GM21381 (cell line): ENCODE measurements around the gene AQP11.
"Not testable (repeated sequence)": the region's sequence is repeated elsewhere in the genome, so short reads cannot be mapped to it uniquely, and the experiment has no call there.

ENCODE experiments used
- ATAC-seq: cut with Tn5 transposase; IDR thresholded peaks from one replicate; pipeline ENCODE4 v1.9.1; 2021; ENCODE audit warnings: mild to moderate bottlenecking, moderate library complexity; ENCODE audit not compliant: unreplicated experiment

AQP11 gene

DNA sequence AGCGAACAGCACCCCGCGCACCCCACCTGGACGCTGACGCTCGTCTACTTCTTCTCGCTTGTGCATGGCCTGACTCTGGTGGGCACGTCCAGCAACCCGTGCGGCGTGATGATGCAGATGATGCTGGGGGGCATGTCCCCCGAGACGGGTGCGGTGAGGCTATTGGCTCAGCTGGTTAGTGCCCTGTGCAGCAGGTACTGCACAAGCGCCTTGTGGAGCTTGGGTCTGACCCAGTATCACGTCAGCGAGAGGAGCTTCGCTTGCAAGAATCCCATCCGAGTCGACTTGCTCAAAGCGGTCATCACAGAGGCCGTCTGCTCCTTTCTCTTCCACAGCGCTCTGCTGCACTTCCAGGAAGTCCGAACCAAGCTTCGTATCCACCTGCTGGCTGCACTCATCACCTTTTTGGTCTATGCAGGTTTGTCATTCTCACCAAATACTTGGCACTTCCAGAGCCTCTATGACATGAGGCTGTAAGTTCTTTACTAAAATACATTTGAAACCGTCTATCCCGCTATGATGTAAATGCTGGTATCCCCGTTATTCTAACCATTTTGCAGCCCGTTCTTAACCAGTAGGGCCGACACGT is 535 bp downstream of the AQP11 start:
- no peak for ATAC-seq

DNA sequence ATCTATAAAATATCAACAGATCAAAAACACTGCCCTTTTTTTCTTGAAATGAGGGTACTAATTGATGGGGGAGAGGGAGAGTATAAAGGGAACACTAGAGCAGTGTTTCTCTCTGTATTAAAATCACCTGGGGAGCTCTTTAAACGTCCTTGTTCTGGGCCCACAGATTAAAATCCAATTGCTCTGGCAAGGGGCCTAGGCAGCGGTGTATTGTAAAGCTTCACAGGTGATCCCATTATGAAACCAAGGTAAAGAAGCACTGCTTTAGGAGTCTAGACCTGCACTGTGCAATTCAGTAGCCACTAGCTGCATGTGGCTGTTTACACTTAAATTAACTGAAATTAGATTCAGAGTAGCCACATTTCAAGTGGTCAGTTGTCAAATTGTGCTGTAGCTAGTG is 3.0 kb downstream of the AQP11 start:
- no peak for ATAC-seq

DNA sequence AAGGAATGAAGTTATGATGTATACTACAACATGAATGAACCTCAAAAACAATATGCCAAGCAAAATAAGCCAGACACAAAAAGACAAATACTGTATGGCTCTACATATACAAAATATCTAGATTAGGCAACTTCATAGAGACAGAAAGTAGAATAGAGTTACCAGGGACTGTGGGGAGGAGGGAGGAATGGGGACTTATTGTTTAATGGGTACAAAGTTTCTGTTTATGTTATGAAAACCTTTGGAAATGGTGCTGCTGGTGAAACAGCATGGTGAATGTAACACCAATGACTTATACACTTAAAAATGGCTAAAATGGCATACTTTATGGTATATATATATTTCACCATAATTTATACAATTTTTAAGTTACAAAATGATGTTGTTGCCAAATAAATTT is 4.1 kb downstream of the AQP11 start:
- no peak for ATAC-seq

DNA sequence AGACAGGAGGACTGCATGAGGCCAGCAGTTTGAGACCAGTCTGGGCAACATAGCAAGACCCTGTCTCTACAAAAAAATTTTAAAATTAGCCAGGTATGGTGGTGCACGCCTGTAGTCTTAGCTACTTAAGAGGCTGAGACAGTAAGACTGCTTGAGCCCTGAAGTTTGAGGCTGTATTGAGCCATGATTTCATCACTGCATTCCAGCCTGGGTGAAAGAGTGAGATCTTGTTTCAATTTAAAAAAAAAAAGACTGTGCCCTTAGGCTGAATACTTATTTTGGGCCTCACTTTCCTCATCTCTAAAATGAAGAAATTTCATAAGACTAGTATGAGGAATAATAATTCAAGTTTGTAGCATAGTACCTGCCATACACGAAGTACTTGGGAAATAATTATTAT is 6.9 kb downstream of the AQP11 start:
- no peak for ATAC-seq

DNA sequence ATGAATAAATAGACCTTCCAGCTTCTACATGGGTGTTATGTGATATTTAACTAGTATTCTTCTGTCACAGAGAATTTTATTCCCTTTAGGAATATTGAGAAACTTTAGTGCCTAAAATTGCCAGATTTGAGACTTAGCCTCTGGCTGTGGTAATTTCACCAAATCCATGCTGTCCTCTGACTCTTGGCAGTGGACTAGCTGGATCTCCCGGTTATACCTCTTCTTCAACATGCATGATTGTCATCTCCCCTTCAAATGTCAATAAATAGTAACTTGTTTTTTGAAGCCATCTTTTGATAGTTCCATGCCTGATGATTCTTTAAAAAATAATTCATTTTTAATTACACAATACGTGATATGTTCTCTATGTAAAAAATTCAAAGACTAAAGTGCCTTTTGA is 8.4 kb downstream of the AQP11 start:
- no peak for ATAC-seq

DNA sequence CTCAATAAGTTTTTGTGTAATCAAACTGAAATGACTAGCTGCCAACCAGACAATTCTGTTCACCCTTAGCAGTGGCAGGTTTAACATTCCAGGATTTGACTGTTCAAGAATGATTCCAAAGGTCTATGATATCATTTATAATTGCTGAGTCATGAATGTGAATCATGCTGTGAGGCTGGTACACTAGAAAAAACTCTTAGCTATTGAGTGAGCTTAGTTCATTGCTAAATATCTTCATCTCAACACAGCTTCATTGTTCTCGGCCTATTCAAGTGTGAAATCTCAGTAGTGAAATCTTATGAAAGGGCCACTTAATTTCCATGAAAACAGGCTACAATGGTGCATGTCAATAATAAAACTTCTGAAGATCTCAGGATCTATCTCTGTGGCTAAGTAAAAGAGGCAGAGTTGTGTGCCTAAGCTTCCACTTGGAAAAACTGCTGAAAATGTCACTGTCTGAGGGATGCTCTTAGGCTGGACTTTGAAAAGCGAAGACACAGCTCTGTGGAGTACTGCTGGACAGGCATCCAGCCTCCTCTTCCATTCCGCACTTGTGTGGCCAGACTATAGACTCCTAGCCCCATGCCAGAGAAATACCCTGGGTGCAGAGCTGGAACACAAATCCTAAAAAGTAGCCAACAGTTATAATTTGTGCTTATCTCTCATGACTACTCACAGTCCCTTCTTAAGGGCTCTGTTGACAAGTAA is 12.8 kb downstream of the AQP11 start:
- ATAC-seq = no peak

DNA sequence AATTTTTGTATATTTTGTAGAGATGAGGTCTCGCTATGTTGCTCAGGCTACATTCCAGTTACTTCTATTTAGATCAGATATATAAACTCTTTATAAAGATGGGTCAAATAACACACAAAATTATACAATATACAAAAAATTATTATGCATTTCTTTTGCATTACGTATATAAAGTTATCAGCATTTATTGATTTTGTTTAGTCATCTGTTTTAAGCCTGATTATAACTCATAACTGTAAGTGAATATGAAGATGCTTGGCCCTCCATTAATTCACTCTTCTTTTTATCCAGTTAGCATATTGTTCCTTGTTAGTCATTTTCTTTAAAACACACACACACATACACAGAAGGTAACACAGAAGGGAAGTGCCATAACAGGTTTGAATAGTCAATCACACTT is 14.5 kb downstream of the AQP11 start:
- ATAC-seq = no peak

DNA sequence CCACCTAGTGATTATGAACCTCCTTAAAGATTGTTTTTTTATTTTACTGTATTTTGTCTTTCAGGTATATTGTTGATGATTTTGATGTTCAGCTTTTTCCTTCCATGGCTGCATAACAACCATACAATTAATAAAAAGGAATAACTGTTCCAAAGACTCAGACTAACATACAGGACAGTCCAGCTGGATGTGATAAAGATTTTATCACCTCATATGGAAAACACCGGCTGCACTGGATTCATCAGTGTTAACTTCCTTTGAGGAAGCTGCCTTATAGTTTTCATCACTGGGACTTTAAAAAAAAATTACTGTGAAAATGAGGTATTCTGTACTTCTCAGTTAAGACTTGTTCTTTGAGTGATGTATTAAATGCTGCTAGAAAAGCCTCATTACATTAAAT is 19.5 kb downstream of the AQP11 start:
- no peak for ATAC-seq

DNA sequence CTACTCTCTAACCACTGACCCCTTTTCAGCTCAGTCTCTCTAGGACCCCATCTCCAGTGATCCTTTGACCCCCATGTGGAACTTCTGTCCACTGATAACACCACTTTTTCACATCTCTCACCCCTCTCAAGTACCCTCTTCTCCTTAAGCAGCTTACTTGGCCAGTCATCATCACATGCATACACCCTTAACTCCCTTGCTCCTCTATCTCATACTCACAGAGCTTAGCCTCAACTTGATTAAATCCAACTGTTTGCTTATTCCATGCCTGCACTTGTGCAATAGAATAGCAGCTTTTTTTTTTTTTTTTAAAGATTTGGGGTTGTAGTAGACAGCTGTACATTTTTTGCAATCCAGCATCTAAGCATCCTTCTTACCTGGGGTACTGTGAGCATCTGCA is 22.2 kb downstream of the AQP11 start:
- ATAC-seq = no peak

DNA sequence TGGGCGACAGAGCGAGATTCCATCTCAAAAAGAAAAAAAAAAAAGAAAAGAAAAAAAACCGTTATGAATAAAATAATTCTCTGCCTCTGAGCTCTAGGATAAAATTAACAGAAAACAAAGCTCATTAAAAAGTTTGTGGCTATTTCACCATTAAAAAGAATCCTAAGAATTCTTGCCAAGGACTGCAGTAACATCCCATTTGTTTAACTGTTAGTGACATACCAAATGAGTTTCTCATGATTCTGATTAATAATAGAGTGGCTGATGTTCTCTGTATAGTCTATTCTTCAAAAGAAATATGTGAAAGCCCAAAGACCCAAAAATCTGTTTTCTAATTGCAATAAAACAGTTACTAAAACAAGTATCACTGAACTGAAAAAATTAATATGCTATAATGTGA is 28.1 kb downstream of the AQP11 start:
- ATAC-seq = no peak

DNA sequence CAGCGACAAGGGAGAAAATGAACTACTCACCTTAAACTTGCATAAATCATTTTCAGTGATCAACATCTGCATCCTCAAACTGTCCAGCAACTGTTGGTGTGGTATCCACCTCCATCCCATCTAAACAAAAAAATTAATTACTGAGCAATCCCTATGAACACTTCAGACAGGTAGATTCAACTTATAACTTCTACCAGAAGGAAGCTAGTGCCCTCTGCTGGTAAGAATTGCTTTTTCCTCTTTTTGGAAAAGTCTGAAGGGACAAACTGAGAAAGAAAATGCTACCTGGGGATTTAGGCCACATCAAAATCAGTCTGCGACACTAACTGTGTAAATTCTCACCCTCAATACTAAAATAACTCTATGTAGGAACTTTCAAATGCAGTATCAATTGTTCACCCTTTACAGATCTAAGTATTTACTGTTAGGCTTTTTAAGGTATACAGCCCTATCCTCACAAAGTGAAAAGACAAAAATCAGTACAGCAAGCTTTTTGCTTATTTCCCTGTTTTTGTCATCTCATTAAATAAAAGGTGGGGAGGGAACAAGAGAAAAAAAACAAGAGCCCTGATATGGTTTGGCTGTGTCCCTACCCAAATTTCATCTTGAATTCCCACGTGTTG is 29.9 kb downstream of the AQP11 start:
- no peak for ATAC-seq

DNA sequence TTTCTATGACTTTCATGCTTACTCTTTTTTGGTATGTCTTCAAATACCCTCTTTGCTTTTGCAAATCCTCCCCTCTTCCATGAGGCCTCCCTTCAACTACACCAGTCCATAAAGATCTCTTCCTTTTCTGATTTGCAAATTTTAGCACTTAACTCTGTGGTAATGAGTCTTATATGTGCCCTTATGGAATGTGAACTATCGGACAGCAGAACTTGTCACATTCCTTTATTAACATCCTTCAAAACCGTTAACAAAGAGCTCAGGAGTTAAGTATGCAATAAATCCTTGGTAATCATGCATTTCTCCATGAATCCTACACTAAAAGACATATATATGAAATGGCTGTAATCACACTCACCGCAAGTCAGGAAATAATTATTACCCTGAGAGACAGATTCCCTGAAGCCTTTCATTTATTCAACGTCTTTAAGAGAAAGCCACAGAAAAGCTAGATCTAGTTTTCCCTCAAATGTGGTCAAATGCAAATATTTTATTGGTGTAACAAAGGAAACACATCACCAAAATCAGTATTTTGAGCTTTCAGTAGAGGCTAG is 40.5 kb downstream of the AQP11 start:
- no peak for ATAC-seq

DNA sequence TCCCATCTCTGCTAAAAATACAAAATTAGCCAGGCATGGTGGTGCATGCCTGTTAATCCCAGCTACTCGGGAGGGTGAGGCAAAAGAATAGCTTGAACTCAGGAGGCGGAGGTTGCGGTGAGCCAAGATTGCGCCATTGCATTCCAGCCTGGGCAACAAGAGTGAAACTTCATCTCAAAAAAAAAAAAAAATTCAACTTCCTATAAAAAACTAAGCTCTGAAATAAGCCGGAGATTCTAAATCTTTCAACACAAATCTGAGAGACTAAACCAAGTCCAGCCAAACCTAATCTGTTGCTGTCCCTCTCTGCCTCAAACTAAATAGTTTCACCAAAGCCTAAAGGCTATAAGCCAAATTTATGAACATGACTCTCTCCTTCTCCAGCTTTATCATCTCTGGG is 44.2 kb downstream of the AQP11 start:
- not testable (repeated sequence) for ATAC-seq

DNA sequence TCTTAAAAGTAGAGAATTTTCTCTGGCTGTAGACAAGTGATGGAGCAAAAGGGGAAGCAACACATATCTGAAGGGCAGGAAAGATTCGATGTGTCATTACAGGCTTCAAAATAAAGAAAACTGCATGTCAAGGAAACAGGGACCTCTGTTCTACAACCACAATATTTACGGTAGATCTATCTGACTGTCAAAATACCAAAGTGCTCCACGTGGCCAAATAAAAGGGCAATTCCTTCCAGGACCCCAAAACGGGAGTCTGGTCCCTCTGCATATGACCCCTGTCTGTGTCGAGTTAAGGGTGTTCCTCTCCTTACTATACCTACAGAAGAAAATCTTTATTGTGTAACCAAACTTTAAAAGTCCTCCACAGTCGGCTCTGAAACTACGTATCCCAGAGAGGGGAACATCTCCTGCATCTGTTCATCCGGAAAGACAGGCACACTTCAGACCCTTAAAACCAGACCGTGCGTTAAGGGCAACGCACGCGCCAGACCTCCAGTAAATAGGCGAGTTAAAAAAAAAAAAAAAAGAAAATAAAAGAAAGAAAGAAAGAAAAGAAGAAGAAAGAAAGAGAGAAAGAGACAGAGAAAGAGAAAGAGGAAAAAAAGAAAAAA is 47.1 kb downstream of the AQP11 start:
- no peak for ATAC-seq

DNA sequence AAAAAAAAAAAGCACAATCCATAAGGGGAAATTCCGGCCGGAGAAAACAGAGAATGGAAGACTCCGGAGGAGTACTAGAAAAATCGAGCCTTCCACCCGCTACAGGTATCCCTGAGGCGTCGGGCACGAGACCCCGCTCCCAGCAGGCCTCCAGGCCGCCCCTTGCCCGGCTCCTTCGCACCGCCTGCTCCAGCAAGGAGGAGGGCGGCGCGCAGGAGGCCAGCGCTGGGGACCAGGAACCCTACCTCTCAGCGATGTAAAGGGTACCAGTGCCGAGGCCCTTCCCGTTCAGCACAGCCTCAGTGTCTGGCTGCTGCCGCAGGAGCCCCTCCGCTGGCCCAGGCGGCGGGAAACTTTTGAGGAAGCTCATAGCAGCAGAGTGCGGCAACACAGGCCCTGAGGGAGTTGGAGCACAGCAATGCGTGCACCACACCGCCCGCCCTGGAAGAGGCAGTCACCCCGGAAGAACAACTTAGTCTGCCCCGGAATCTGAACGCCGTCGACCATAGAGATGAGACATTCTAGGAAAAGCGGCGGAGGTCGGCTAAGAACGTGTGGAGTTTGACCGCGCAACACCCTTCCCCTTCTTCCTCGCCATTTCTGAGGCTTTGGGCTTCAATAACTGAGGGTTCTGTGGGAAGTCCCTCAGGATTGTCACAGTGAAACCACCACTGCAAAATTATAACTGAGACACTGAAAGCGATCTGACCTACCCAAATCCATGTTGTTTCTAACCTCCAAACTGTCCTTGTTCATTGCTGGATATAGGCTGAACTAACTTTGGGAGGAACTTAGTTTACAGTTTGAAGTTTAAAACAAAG is 47.8 kb downstream of the AQP11 start, which contains the start of gene CLNS1A:
Gene CLNS1A (minus strand): TSS at position 450 of the 821 bp plus-strand sequence. CDS start 80 bp downstream, at position 370.
- ATAC-seq = peak; percentile 94

DNA sequence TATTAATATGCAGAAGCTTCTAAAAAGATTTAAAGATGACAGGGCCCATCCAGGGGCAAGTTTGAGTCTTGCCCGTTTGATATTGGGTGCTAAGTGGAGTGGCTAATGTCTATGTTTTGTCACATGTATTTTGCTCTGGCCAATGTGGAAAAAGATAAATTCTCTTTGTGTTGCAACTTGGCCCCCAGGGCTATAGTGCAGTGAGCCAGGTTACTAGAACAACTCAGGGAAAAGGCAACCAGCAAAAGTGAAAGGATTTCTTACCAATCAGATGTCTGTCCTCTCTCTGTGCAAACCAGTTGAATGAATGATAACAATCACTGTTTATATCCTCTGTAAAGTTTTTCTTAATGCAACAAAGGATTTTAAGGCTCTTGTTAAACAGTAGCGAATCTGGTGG is 52.5 kb downstream of the AQP11 start:
- no peak for ATAC-seq

DNA sequence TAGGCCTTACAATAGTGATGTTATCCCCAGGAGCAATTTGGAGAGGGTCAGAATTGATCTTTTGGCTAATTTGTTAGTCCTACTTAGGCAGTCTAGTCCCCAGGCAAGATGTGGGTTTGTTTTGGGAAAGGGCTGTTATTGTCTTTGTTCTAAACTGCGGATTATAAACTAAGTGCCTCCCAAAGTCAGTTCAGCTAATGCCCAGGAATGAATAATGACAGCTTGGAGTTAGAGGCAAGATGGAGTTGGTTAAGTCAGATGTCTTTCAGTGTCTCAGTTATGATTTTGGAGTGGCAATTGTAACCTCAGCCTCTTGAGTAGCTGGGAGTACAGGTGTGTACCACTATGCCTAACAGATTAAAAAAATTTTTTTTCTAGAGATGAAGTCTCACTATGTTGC is 55.1 kb downstream of the AQP11 start:
- no peak for ATAC-seq

DNA sequence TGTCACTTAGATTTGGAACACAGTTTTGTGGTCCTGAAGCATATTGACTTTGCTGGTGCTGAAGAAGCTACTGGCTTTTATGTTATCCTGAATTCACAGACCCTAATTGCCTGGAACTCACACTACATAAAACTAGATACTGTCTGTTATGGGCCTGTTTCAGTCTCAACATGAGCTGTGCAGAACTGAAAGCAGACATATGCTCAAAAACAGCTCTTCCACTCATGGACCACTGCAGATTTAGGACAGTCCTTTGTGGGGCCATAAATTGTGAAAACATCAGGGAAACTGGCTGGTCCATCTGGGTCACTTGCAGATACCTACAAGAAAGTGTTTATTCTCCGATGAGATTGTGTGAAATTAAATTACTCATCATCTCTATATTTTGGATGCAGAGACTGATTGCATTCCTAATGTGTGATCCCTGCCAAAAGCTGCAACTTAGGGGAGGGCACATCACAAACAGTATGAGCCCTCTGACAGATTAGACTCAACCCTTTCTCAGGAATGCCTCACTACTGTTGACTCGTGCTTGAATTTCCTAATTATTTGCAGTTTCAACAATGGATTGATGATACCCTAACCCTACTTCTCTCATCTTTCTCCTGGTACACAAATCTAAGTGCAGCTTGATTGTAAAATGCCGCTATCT is 58.0 kb downstream of the AQP11 start:
- ATAC-seq = no peak

DNA sequence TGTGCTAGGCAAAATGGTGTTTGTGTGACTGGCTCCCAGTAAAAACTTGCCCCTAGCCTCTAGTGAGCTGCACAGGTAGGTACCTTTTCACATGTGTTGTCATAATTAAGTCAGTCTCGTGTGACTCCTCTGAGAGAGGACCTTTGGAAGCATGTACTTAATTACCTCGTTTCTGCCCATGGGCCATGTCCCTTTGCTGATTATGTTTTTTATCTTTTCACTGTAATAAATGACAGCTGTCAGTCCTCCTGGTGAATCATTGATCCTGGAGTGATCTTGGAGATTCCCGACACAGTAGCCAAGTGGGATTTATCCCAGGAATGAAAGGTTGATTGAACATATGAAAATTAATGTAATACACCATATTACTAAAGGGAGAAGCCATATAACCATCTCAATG is 60.4 kb downstream of the AQP11 start:
- no peak for ATAC-seq

DNA sequence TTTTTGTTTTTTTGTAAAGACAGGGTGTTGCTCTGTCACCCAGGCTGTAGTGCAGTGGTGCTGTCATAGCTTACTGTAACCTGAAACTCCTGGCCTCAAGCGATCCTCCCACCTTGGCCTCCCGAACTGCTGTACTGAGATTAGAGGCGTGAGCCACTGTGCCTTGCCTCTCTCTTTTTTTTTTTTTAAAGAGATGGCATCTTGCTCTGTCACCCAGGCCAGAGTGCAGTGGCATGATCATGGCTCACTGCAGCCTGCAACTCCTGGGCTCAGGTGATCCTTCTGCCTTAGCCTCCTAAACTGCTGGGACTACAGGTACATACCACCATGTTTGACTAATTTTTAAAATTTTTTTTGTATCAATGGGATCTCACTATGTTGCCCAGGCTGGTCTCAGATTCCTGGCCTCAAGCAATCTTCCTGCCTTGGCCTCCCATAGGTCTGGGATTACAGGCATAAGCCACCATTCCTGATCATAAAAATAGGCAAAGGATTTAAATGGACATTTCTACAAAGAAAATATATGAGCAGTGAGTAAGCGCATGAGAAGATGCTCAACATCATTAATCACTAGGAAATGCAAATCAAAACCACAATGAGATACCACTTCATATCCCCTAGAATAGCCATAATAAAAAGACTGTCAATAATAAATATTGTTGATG is 65.1 kb downstream of the AQP11 start:
- no peak for ATAC-seq
